ENCODE measurements around the gene NT5DC1.
A peak's percentile ranks its signal among the peaks of the same experiment; 100 is the strongest.

NT5DC1 gene
- 28.1 to 40.9 (median 33.9) reads per million in 4 experiments for total RNA-seq

GRCh38 chr6:116100419-116101301 lies at the start of gene NT5DC1:
TSS of gene NT5DC1 (plus strand) at chr6:116100853. CDS start at chr6:116100931, 78 bp downstream.
- peak; percentile 64 for DNase-seq

DNA sequence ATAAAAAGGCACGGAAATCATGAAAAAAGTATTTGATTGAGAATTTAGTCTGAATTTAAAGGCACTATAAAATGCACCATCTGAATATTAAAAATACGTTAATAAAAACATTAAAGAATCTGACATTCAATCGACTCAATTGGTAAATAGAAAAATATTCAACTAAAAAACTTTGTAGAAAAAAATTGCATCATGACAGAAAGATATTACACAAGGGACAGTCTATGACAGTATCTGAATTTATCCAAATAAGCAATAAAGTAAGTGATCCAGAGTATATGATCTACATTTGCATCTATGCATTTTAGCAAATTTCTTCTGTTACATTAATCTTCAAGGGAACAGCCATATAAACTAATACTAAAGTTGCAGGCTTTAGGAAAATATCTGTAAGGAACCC lies 49.4 kb upstream of the NT5DC1 start:
- no peak for DNase-seq

DNA sequence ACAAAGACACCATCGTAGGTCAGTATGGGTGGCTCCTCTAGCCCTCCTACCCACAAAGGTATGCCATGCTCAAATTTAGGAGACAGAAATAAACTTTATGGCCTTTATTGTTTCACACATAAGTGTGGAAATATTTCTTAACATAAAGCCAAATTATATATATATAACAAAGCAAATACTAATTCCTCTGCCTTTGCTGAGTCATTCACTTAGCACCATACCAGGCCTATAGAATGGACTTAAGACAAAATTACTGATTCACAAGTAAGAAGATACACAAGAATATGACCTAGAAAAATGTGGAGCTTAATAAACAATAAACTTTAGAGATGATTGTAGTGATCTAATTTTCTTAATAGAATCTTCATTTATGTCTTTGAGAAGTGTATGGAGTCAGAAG lies 45.1 kb upstream of the NT5DC1 start:
- no peak for DNase-seq

GRCh38 chr6:116057766-116058165 lies 42.9 kb upstream of the NT5DC1 start:
- no peak for DNase-seq

GRCh38 chr6:116059713-116060571 lies 40.7 kb upstream of the NT5DC1 start:
- no peak for DNase-seq

GRCh38 chr6:116060572-116061283 lies 39.9 kb upstream of the NT5DC1 start, which contains the start of gene FRK:
TSS of gene FRK (minus strand) at chr6:116060891. CDS start at chr6:116060311, 580 bp downstream.
- DNase-seq: no peak

GRCh38 chr6:116062496-116062895 lies 38.2 kb upstream of the NT5DC1 start:
- no peak for DNase-seq

GRCh38 chr6:116064666-116065065 lies 36.0 kb upstream of the NT5DC1 start:
- DNase-seq: no peak

DNA sequence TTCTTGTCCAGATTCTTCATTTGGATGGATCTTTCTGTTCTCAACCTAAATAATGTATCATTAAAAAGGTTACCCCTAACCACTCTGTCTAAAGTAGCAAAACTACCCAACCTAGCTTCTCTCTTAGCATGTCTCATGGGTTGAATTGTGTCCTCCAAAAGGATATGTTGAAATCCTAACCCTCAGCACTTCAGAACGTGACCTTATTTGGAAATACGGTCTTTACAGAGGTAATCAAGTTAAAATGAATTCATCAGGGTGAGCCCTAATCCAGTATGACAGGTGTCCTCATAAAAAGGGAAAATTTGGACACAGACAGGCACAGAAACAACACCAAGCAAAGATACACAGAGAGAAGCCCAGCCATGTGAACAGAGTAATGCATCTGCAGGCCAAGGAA lies 33.9 kb upstream of the NT5DC1 start:
- DNase-seq: no peak

GRCh38 chr6:116070101-116070500 lies 30.6 kb upstream of the NT5DC1 start:
- no peak for DNase-seq

GRCh38 chr6:116070616-116071389 lies 29.9 kb upstream of the NT5DC1 start:
- no peak for DNase-seq

DNA sequence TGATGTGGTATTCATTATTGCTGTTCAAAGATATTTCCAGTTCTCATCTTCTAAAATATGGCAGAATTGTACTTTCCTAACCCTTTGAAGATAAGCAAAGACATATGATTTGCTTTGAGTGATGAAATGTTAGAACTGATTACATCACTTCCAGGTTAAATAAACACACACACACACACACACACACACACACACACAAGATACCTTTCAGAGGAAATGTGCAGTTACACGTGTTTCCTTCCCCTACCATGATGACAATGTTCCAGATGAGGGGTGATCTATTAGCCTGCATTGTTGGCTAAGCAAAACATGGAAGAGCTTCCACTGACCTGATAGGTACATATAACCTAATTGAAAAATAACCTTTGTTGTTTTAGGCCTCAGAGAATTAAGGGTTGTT lies 28.3 kb upstream of the NT5DC1 start:
- no peak for DNase-seq

DNA sequence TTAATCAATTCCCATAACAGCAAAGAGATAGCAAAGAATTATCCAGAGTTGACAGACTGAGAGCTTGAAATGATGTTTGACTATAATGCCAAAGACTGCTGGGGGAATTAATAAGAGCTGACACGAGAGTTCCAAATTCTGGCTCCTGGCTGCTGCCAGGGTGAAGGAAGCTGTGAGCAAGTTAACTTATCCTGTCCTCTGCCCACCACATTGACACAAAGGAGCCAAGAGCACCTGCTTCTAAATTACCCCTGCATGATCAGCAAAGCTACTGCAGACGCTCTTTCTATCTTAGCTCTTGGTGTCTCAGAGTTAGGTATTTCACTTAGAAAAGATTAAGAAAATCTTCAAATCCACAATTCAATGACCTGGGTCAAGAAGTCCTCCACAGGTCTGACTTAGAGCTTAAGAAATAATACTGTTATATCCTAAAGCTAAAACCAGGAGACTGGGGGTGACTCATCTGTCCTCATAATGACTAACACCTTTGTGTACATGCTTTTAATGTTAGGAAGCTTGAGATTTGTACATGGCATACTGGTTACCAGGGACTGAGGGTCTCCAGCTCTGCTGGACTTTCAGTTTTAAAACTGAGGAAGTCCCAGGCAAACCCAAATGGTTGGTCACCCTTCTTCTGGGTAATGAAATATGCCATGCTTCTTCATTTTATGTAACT lies 26.8 kb upstream of the NT5DC1 start:
- DNase-seq: no peak

- DNase-seq: no peak
Observed at GRCh38 chr6:116074732-116075390, 25.8 kb upstream of the NT5DC1 start.

GRCh38 chr6:116078522-116078921 lies 22.1 kb upstream of the NT5DC1 start:
- no peak for DNase-seq

DNA sequence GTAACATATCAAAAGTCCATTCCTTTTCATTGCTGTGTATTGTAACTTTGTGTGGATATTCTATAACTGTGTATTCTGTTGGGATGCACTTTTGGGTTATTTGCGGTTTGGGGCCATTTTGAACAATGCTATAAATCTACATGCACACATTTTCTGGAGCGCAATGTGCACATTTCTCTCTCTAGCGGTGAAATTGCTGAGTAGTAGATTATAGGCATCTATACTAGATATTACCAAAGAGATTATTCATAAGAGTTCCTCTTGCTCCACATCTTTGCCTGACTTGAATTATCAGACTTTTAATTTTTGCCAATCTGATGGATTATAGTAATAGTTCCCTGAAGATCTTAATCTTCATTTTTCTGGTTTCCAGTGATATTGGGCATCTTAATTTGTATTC lies 21.7 kb upstream of the NT5DC1 start:
- DNase-seq: no peak

DNA sequence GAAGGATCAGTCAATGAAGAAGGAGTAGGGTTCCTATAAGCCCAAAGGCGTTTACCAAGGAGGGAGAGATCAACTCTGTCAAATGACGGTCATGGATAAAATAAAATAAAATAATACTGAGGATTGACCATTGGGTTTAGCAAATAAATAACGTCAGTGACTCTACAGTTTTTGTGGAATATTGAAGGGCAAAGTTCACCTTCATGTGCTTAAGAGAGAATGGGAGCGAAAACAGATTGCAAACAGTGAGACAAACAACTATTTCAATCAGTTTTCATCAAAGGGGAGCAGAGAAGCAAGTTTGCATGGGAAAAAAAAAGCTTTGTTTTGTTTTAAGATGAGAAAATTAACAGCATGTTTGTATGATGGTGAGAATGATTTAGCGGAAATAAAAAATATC lies 17.6 kb upstream of the NT5DC1 start:
- DNase-seq: no peak

- DNase-seq: no peak
Observed at GRCh38 chr6:116084284-116084683, 16.4 kb upstream of the NT5DC1 start.

DNA sequence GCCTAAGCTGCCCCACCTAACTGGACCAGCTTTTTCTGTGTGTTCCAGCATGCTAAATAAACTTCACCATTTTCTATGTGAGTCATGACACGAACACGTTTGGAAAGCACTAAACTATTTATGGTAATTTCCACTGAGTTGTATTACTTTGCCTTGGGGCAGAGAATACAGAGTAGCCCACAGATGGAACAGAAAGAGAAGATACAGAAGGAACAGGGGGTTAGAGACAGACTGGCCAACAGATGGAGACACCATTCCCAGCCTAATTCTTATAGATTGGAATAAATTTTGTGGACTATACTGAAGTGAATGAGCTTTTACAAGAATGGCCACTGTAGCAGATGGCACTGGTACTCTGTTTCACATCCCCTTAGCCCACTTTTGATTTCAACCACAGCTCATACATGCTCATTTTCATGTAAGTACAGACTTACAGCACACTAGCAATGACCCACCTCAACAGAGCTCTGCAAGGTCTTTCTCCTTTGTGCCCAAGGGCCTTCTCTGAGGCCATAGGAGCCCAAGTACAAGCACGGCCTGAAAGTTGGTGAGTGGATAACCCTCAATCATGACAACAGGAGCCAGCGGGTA lies 13.1 kb upstream of the NT5DC1 start:
- DNase-seq: no peak

DNA sequence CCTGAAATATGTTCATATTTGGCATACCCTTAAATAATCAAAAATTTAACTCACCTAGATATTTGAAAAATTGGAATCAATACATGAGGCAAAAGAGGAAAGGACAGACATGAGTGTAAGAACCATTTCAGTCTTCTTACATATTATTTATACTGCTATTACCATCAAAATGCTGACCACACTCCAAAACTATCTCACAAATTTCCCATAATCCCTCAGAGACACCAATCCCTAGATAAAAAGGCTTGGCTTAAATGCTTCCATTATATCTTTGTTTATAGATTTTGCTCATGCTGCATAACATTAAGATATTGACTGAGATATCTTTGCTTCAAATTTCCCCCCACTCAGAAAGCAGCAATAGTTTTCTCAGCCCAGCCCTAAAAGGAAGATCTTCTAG lies 11.7 kb upstream of the NT5DC1 start:
- DNase-seq: no peak

GRCh38 chr6:116090251-116090650 lies 10.4 kb upstream of the NT5DC1 start:
- no peak for DNase-seq

Data from effector CD8-positive, alpha-beta T cell (primary cell).